GM12878 (cell line): ENCODE measurements around the gene RPS23. TPM values are rescaled to one million over a fixed set of nuclear protein-coding genes. Genes with fewer than 3 reads are reported as not detected.

ENCODE experiments used
- ATAC-seq: fragments of 200-7000 bp; cut with Tn5 transposase; 3 replicates; pipeline ENCODE4 v1.9.1; 2020; ENCODE audit warnings: mild to moderate bottlenecking, moderate library complexity
- BruUV-seq: library from RNA; stranded (reverse); fragments of 400-500 nt; replicated peaks from 2 replicates; lab custom pipeline; 2021; lab: Mats Ljungman, UMichigan
- CTCF ChIA-PET: fragments of 300-600 bp; sonication (Branson Sonifier 250); formaldehyde crosslinking; extraction: SDS; loops from one replicate; lab custom pipeline; 2021; ENCODE audit warnings: inconsistent platforms; lab: Yijun Ruan, JAX
- POLR2A ChIA-PET: fragments of 350-600 bp; formaldehyde crosslinking; extraction: SDS; loops from one replicate; lab custom pipeline; 2021; ENCODE audit warnings: inconsistent platforms; lab: Charles Lee
- RAD21 ChIA-PET: fragments of 300-600 bp; sonication (Branson Sonifier 250); formaldehyde crosslinking; loops from one replicate; lab custom pipeline; 2023; ENCODE audit warnings: antibody characterized with exemption; ENCODE audit not compliant: unreplicated experiment; lab: Charles Lee
- SMC1A ChIA-PET: fragments of 300-600 bp; sonication (Branson Sonifier 250); formaldehyde crosslinking; loops from one replicate; lab custom pipeline; 2023; ENCODE audit not compliant: unreplicated experiment, uncharacterized antibody; lab: Charles Lee
- DNase-seq: peaks from one replicate; pipeline ENCODE4 v3.0.0-alpha.2; 2011; ENCODE audit warnings: low read depth, low spot score
- FAIRE-seq: peaks from 3 replicates; lab custom pipeline; 2011; peaks lifted over from hg19 to GRCh38; lab: Jason Lieb, UNC
- H2AFZ ChIP-seq: 2 replicates; pipeline ENCODE4 v1.6.0; 2011; ENCODE audit warnings: low read depth, low read length, control low read depth; ENCODE audit not compliant: control insufficient read depth
- H3K27ac ChIP-seq: 2 replicates; pipeline ENCODE4 v1.5.1; 2011; ENCODE audit warnings: control low read depth; ENCODE audit not compliant: control insufficient read depth, insufficient read depth
- H3K27me3 ChIP-seq, 2 experiments: replicated peaks in 1 of 2; 2 replicates each; pipeline versions ENCODE4 v1.6.0 to v1.6.1; 2011; ENCODE audit warnings: low read length in 1 of 2; ENCODE audit not compliant: control insufficient read depth in 2 of 2, insufficient read depth in 2 of 2
- H3K36me3 ChIP-seq, 2 experiments: 2 replicates each; pipeline ENCODE4 v1.5.1; 2011; ENCODE audit warnings: low read length in 1 of 2; ENCODE audit not compliant: control insufficient read depth in 2 of 2, insufficient read depth in 2 of 2
- H3K4me1 ChIP-seq: 2 replicates; pipeline ENCODE4 v1.6.1; 2011; ENCODE audit warnings: mild to moderate bottlenecking, low read length, moderate library complexity, mixed read lengths; ENCODE audit not compliant: control insufficient read depth, insufficient read depth
- H3K4me2 ChIP-seq: 2 replicates; pipeline ENCODE4 v1.6.0; 2011; ENCODE audit warnings: control low read depth; ENCODE audit not compliant: control insufficient read depth, insufficient read depth
- H3K4me3 ChIP-seq: fragments of 200-600 bp; sonication (generic); 2 replicates; pipeline ENCODE4 v1.5.1; 2016
- H3K79me2 ChIP-seq: 2 replicates; pipeline ENCODE4 v1.6.0; 2011; ENCODE audit warnings: low read length; ENCODE audit not compliant: control insufficient read depth, insufficient read depth
- H3K9ac ChIP-seq: 2 replicates; pipeline ENCODE4 v1.8.0; 2011; ENCODE audit warnings: low read length, control low read depth, mixed read lengths; ENCODE audit not compliant: control insufficient read depth, insufficient read depth
- H3K9me3 ChIP-seq: replicated peaks from 3 replicates; pipeline ENCODE4 v1.5.1; 2011; ENCODE audit warnings: mild to moderate bottlenecking, low read length; ENCODE audit not compliant: control insufficient read depth, insufficient read depth
- H4K20me1 ChIP-seq: 2 replicates; pipeline ENCODE4 v1.6.0; 2011; ENCODE audit not compliant: control insufficient read depth, insufficient read depth
- BACH1 ChIP-seq: fragments of 450-650 bp; IDR thresholded peaks from 2 replicates; pipeline ENCODE4 v1.6.1; 2017; ENCODE audit warnings: mild to moderate bottlenecking, borderline replicate concordance
- BCL3 ChIP-seq: IDR thresholded peaks from 2 replicates; pipeline ENCODE4 v1.6.1; 2011; ENCODE audit warnings: borderline replicate concordance, low read depth, mild to moderate bottlenecking, moderate library complexity, low read length; ENCODE audit not compliant: insufficient read depth, poor library complexity, severe bottlenecking
- BRCA1 ChIP-seq: IDR thresholded peaks from 2 replicates; pipeline ENCODE4 v1.6.1; 2011; ENCODE audit warnings: low read depth, low read length, improper control_type of control experiment
- CBFB ChIP-seq: IDR thresholded peaks from 2 replicates; pipeline ENCODE4 v1.6.1; 2016; ENCODE audit warnings: antibody characterized with exemption, low read depth
- CHD2 ChIP-seq: IDR thresholded peaks from 2 replicates; pipeline ENCODE4 v1.6.1; 2011; ENCODE audit warnings: low read depth, low read length, improper control_type of control experiment, borderline replicate concordance
- CUX1 ChIP-seq: IDR thresholded peaks from 2 replicates; pipeline ENCODE4 v1.6.1; 2012; ENCODE audit warnings: improper control_type of control experiment, low read depth, low read length; ENCODE audit not compliant: insufficient replicate concordance
- FOXK2 ChIP-seq: fragments of 450-650 bp; IDR thresholded peaks from 2 replicates; pipeline ENCODE4 v1.6.1; 2017; ENCODE audit warnings: mild to moderate bottlenecking, moderate library complexity
- RB1 ChIP-seq: fragments of 450-650 bp; formaldehyde crosslinking; IDR thresholded peaks from 2 replicates; pipeline ENCODE4 v1.6.1; 2017; ENCODE audit warnings: mild to moderate bottlenecking, borderline replicate concordance
- ZBTB33 ChIP-seq: fragments of 450-650 bp; IDR thresholded peaks from 2 replicates; pipeline ENCODE4 v1.6.1; 2017; ENCODE audit warnings: mild to moderate bottlenecking
- WGBS: methylation state at CpG from one replicate; pipeline ENCODE4 v1.1.6; 2016; ENCODE audit warnings: low lambda C conversion rate; ENCODE audit not compliant: insufficient replicate concordance, insufficient coverage; ENCODE audit errors: missing lambda C conversion rate; 5-methylcytosine and 5-hydroxymethylcytosine counted together
- in situ Hi-C: fragments of 300-500 bp; cut with MboI; formaldehyde crosslinking; loops from 9 replicates; pipeline ENCODE4 v1.14.3; 2018; ENCODE audit warnings: mixed read lengths
- intact Hi-C: fragments of 100-400 bp; cut with micrococcal nuclease; formaldehyde crosslinking; loops from one replicate; pipeline ENCODE4 v1.14.2; 2022; ENCODE audit not compliant: unreplicated experiment
- polyA plus RNA-seq, 11 experiments: library from polyadenylated mRNA; depleted of rRNA in 4 of 11; unstranded in 6 of 11; stranded (reverse) in 5 of 11; fragments of >200 nt; fragmentation: Nextera tagmentation in 4 of 11; fragmentation: Illumina TruSeq in 1 of 11; extraction: Ambion mirVana in 4 of 11; extraction: Trizol in 1 of 11; gene quantifications; 1 replicate in 1 of 11; 2 replicates in 10 of 11; pipeline versions ENCODE4 v1.2.1 to v1.2.3, GENCODE V29; 2011 to 2016; ENCODE audit warnings: inconsistent platforms in 2 of 11, missing spikeins in 2 of 11, low read depth in 1 of 11
- total RNA-seq, 4 experiments: library from RNA; depleted of rRNA in 3 of 4; stranded (reverse); fragments of >200 nt in 3 of 4; fragmentation: Illumina TruSeq in 1 of 4; extraction: Trizol in 1 of 4; gene quantifications; 2 replicates each; pipeline versions ENCODE4 v1.2.1 to v1.2.3, GENCODE V29; 2013 to 2021

The RPS23 gene
- total and polyA plus RNA-seq, 10 of the 15 experiments (the other 5 are each of a cell fraction or from before 2014, with no cell fraction given), result 2,489 to 8,145 (median 5,256) TPM

- Histone ChIP-seq H2AFZ (no peak overlapping the region), H3K4me3 (no peak overlapping the region), H3K9me3 (no peaks in the 10 kb centered on the region), H3K27ac (no peak overlapping the region), H3K9ac (no peak overlapping the region), H3K27me3 (no peaks in the 10 kb centered on the region), H3K79me2 (no peaks in the 10 kb centered on the region), H3K4me2 (no peak overlapping the region), H3K4me1 (no peaks in the 10 kb centered on the region), H4K20me1 (no peaks in the 10 kb centered on the region), H3K36me3 (no peaks in the 10 kb centered on the region)
- no peak for FAIRE-seq
- RAD21 ChIA-PET, result no interaction called here
- TF ChIP-seq FOXK2 (no peak), CUX1 (no peak), BCL3 (no peak), ZBTB33 (no peak), CBFB (no peak), BRCA1 (no peak), CHD2 (no peak), BACH1 (no peak), RB1 (no peak)
- intact Hi-C loops (no loop called here), in situ Hi-C loops (no loop called here)
- no peak for DNase-seq
- CTCF ChIA-PET, result interaction anchor here (0.9 kb wide), 1 partner anchor 13 kb away, joined by 3 read pairs; the partner anchor contains the start of gene RPS23
- SMC1A ChIA-PET, result interaction anchor here (1.1 kb wide), 1 partner anchor 16 kb away, joined by 4 read pairs; no protein-coding TSS in a partner anchor
- WGBS, result 95% methylated on average over 2 of the region's 2 CpGs
- ATAC-seq, result no peak; the same call in 2 of the 3 replicates
- POLR2A ChIA-PET, result interaction anchor here (0.6 to 1.3 kb wide), 2 partner anchors 11 to 13 kb away, joined by 4 read pairs; partner anchors contain the start of gene RPS23
- BruUV-seq, result no TSS peak
Measured at GRCh38 chr5:82291420-82291819, 13.3 kb upstream of the RPS23 start.
